IMR-90 (cell line): ENCODE measurements around the gene PTGDR. TPM values are rescaled to one million over a fixed set of nuclear protein-coding genes. Genes with fewer than 3 reads are reported as not detected.

ENCODE experiments used
- ATAC-seq: fragments of 200-7000 bp; cut with Tn5 transposase; 2 replicates; pipeline ENCODE4 v1.9.1; 2020; ENCODE audit warnings: low read depth, mild to moderate bottlenecking, moderate library complexity
- BruUV-seq: library from RNA; stranded (reverse); fragments of 400-500 nt; replicated peaks from 2 replicates; lab custom pipeline; 2021; lab: Mats Ljungman, UMichigan
- CTCF ChIA-PET: fragments of 300-600 bp; formaldehyde crosslinking; extraction: SDS; loops from one replicate; lab custom pipeline; 2021; ENCODE audit warnings: antibody characterized with exemption; lab: Yijun Ruan, JAX
- POLR2A ChIA-PET: fragments of 300-600 bp; sonication (Branson Sonifier 250); formaldehyde crosslinking; loops from one replicate; lab custom pipeline; 2022; ENCODE audit warnings: antibody characterized with exemption; ENCODE audit not compliant: unreplicated experiment; lab: Charles Lee
- DNase-seq: peaks from one replicate; pipeline ENCODE4 v3.0.0; 2013
- H2AFZ ChIP-seq: replicated peaks from 2 replicates; pipeline ENCODE3; 2013; ENCODE audit warnings: low read length, mild to moderate bottlenecking; ENCODE audit not compliant: poor library complexity
- H2AK5ac ChIP-seq: 2 replicates; pipeline ENCODE4 v1.6.1; 2013; ENCODE audit warnings: low read depth, low read length, inconsistent platforms
- H2AK9ac ChIP-seq: replicated peaks from 2 replicates; pipeline ENCODE3; 2013; ENCODE audit warnings: mild to moderate bottlenecking, low read depth, low read length, moderate library complexity; ENCODE audit not compliant: poor library complexity
- H2BK120ac ChIP-seq: 2 replicates; pipeline ENCODE4 v1.6.1; 2013; ENCODE audit warnings: low read depth, low read length, inconsistent platforms
- H2BK15ac ChIP-seq: 3 replicates; pipeline ENCODE4 v1.6.1; 2013; ENCODE audit warnings: low read depth, low read length, inconsistent platforms
- H2BK20ac ChIP-seq: 2 replicates; pipeline ENCODE4 v1.6.1; 2013; ENCODE audit warnings: low read depth, mild to moderate bottlenecking, inconsistent platforms, low read length, moderate library complexity
- H2BK5ac ChIP-seq: 2 replicates; pipeline ENCODE4 v1.6.1; 2013; ENCODE audit warnings: mild to moderate bottlenecking, low read depth, low read length, inconsistent platforms; ENCODE audit not compliant: poor library complexity, severe bottlenecking
- H3K14ac ChIP-seq: replicated peaks from 2 replicates; pipeline ENCODE4 v1.6.1; 2013; ENCODE audit warnings: low read depth, low read length, inconsistent platforms
- H3K18ac ChIP-seq: 2 replicates; pipeline ENCODE4 v1.6.1; 2013; ENCODE audit warnings: low read depth, low read length, control low read depth
- H3K23ac ChIP-seq: 2 replicates; pipeline ENCODE4 v1.6.1; 2013; ENCODE audit warnings: low read depth, low read length, inconsistent platforms
- H3K27ac ChIP-seq: 2 replicates; pipeline ENCODE4 v1.5.1; 2013; ENCODE audit warnings: mild to moderate bottlenecking, control low read depth, low read length; ENCODE audit not compliant: insufficient read depth
- H3K27me3 ChIP-seq: 2 replicates; pipeline ENCODE4 v1.6.1; 2013; ENCODE audit warnings: low read length; ENCODE audit not compliant: control insufficient read depth, insufficient read depth
- H3K36me3 ChIP-seq: 2 replicates; pipeline ENCODE4 v1.6.1; 2013; ENCODE audit warnings: low read length, mixed read lengths; ENCODE audit not compliant: control insufficient read depth, insufficient read depth
- H3K4ac ChIP-seq: 2 replicates; pipeline ENCODE4 v1.6.1; 2013; ENCODE audit warnings: low read depth, low read length, inconsistent platforms
- H3K4me1 ChIP-seq: 2 replicates; pipeline ENCODE4 v1.6.1; 2013; ENCODE audit warnings: low read length, mixed read lengths; ENCODE audit not compliant: control insufficient read depth, insufficient read depth
- H3K4me2 ChIP-seq: 2 replicates; pipeline ENCODE4 v1.6.1; 2013; ENCODE audit warnings: low read depth, mild to moderate bottlenecking, control low read depth, low read length, moderate library complexity
- H3K4me3 ChIP-seq: 2 replicates; pipeline ENCODE4 v1.5.1; 2013; ENCODE audit warnings: low read depth, mild to moderate bottlenecking, control low read depth, low read length, moderate library complexity; ENCODE audit not compliant: insufficient read depth
- H3K56ac ChIP-seq: 2 replicates; pipeline ENCODE4 v1.6.1; 2013; ENCODE audit warnings: low read length, inconsistent platforms; ENCODE audit not compliant: insufficient read depth; ENCODE audit errors: extremely low read depth
- H3K79me1 ChIP-seq, 2 experiments: 2 replicates each; pipeline ENCODE4 v1.6.1; 2013; ENCODE audit warnings: low read length in 2 of 2, inconsistent platforms in 1 of 2, low read depth in 1 of 2
- H3K9ac ChIP-seq: 2 replicates; pipeline ENCODE4 v1.6.1; 2013; ENCODE audit warnings: low read depth, low read length, control low read depth
- H3K9me1 ChIP-seq: 2 replicates; pipeline ENCODE4 v1.6.1; 2013; ENCODE audit warnings: low read length, inconsistent platforms; ENCODE audit not compliant: insufficient read depth
- H3K9me3 ChIP-seq: 2 replicates; pipeline ENCODE4 v1.6.1; 2013; ENCODE audit warnings: low read length; ENCODE audit not compliant: control insufficient read depth, insufficient read depth
- H4K20me1 ChIP-seq: 2 replicates; pipeline ENCODE4 v1.6.1; 2013; ENCODE audit warnings: low read length, inconsistent platforms; ENCODE audit not compliant: insufficient read depth
- H4K5ac ChIP-seq: 2 replicates; pipeline ENCODE4 v1.6.1; 2013; ENCODE audit warnings: mild to moderate bottlenecking, low read depth, low read length, control low read depth
- H4K8ac ChIP-seq, 2 experiments: 2 replicates each; pipeline ENCODE4 v1.6.1; 2013; ENCODE audit warnings: low read depth in 2 of 2, low read length in 2 of 2, control low read depth in 1 of 2, inconsistent platforms in 1 of 2
- H4K91ac ChIP-seq: 2 replicates; pipeline ENCODE4 v1.6.1; 2013; ENCODE audit warnings: low read depth, low read length, inconsistent platforms; ENCODE audit not compliant: insufficient read depth
- BHLHE40 ChIP-seq: fragments of 150-350 bp; IDR thresholded peaks from 2 replicates; pipeline ENCODE4 v1.6.1; 2016; ENCODE audit warnings: mild to moderate bottlenecking, low read depth, low read length
- CEBPB ChIP-seq: IDR thresholded peaks from 2 replicates; pipeline ENCODE4 v1.6.1; 2012; ENCODE audit warnings: low read depth, low read length, improper control_type of control experiment
- CTCF ChIP-seq: conservative IDR thresholded peaks from 2 replicates; pipeline ENCODE4 v1.5.1; 2012; ENCODE audit warnings: mild to moderate bottlenecking, low read depth, low read length, improper control_type of control experiment
- ELK1 ChIP-seq: fragments of 150-350 bp; IDR thresholded peaks from 2 replicates; pipeline ENCODE4 v1.6.1; 2016; ENCODE audit warnings: low read depth, mild to moderate bottlenecking, low read length, moderate library complexity, borderline replicate concordance
- FOS ChIP-seq: fragments of 150-350 bp; IDR thresholded peaks from 2 replicates; pipeline ENCODE4 v1.6.1; 2016; ENCODE audit warnings: low read depth, low read length
- MAZ ChIP-seq: IDR thresholded peaks from 2 replicates; pipeline ENCODE4 v1.6.1; 2012; ENCODE audit warnings: low read depth, mild to moderate bottlenecking, low read length, improper control_type of control experiment, moderate library complexity, borderline replicate concordance
- MXI1 ChIP-seq: IDR thresholded peaks from 2 replicates; pipeline ENCODE4 v1.6.1; 2012; ENCODE audit warnings: low read depth, mild to moderate bottlenecking, low read length, moderate library complexity, borderline replicate concordance
- POLR2A ChIP-seq: IDR thresholded peaks from 2 replicates; pipeline ENCODE4 v1.6.1; 2012; ENCODE audit warnings: mild to moderate bottlenecking, low read depth, low read length
- RAD21 ChIP-seq: IDR thresholded peaks from 2 replicates; pipeline ENCODE4 v1.6.1; 2012; ENCODE audit warnings: low read length, improper control_type of control experiment
- RFX5 ChIP-seq: IDR thresholded peaks from 2 replicates; pipeline ENCODE4 v1.8.0; 2012; ENCODE audit warnings: low read depth, mild to moderate bottlenecking, low read length, moderate library complexity
- SMC3 ChIP-seq: fragments of 150-350 bp; IDR thresholded peaks from 2 replicates; pipeline ENCODE4 v1.6.1; 2016; ENCODE audit warnings: low read depth, mild to moderate bottlenecking, antibody characterized with exemption, low read length, moderate library complexity
- WGBS, 2 experiments: methylation state at CpG; one replicate each; pipeline versions ENCODE4 v1.1.5 to v1.1.7; 2013; ENCODE audit warnings: missing lambda C conversion rate in 2 of 2; ENCODE audit not compliant: insufficient read length in 1 of 2; ENCODE audit errors: extremely low coverage in 2 of 2; 5-methylcytosine and 5-hydroxymethylcytosine counted together
- dilution Hi-C: fragments of 300-500 bp; cut with HindIII; formaldehyde crosslinking; loops from one replicate; pipeline ENCODE4 v1.14.3; 2018; ENCODE audit warnings: low sequenced_read_pairs; ENCODE audit not compliant: unreplicated experiment
- in situ Hi-C: fragments of 300-500 bp; cut with MboI; formaldehyde crosslinking; loops from 3 replicates; pipeline ENCODE4 v1.14.3; 2019; ENCODE audit warnings: low sequenced_read_pairs, inconsistent platforms, mixed read lengths
- intact Hi-C: fragments of 100-400 bp; cut with micrococcal nuclease; formaldehyde crosslinking; loops from 2 replicates; pipeline ENCODE4 v1.10.0; 2022
- polyA plus RNA-seq, 3 experiments: library from polyadenylated mRNA; depleted of rRNA; stranded (reverse); fragments of >200 nt; gene quantifications; 2 replicates each; pipeline ENCODE4 v1.2.3, GENCODE V29; 2012; ENCODE audit warnings: low replicate concordance in 1 of 3
- total RNA-seq: library from RNA; depleted of rRNA; stranded (reverse); fragments of >200 nt; gene quantifications from 2 replicates; pipeline ENCODE4 v1.2.3, GENCODE V29; 2012

Gene PTGDR
- total and polyA plus RNA-seq, 2 of the 4 experiments (the other 2 are of a cell fraction) = not detected

GRCh38 chr14:52220924-52221811 lies 46.3 kb upstream of the PTGDR start (continued):
- TF ChIP-seq ELK1 (no peak), SMC3 (no peak), RFX5 (no peak)

- no peak overlapping the region for H3K27ac ChIP-seq
- no TSS peak for BruUV-seq
- 84% methylated on average over 7 of the region's 9 CpGs; no CpG with 5 or more reads in 1 of the 2 experiments for WGBS, 2 experiments
- no peaks in the 10 kb centered on the region for H4K20me1 ChIP-seq
- no peak overlapping the region for H2BK20ac ChIP-seq
- H3K56ac ChIP-seq = no peak overlapping the region
- H4K91ac ChIP-seq = no peak overlapping the region
- H3K9ac ChIP-seq = no peak overlapping the region
- H4K5ac ChIP-seq = no peak overlapping the region
- no peak overlapping the region for H3K4ac ChIP-seq
- no peak overlapping the region for H3K4me3 ChIP-seq
- H3K23ac ChIP-seq = no peak overlapping the region
- dilution Hi-C loops = no loop called here
- no peak overlapping the region for H2AK9ac ChIP-seq
- POLR2A ChIA-PET = no interaction called here
- H3K18ac ChIP-seq = no peak overlapping the region
- DNase-seq = no peak
- H3K9me1 ChIP-seq = no peaks in the 10 kb centered on the region
- H4K8ac ChIP-seq = no peak overlapping the region
- H3K27me3 ChIP-seq = peaks cover 4% of the 10 kb centered on the region
- no peak overlapping the region for H2BK15ac ChIP-seq
- H2BK120ac ChIP-seq = no peak overlapping the region
- H2AK5ac ChIP-seq = no peak overlapping the region
- H2BK5ac ChIP-seq = no peak overlapping the region
- H3K36me3 ChIP-seq = no peaks in the 10 kb centered on the region
- peak overlapping the region; percentile 54 for H2AFZ ChIP-seq
- no peak overlapping the region for H3K14ac ChIP-seq
- intact Hi-C loops = no loop called here
- H3K4me1 ChIP-seq = peaks cover 3% of the 10 kb centered on the region; the same call in 1 of the 2 replicates
- no peaks in the 10 kb centered on the region for H3K79me1 ChIP-seq
- in situ Hi-C loops = no loop called here
- no peak overlapping the region for H3K4me2 ChIP-seq
- CTCF ChIA-PET = interaction anchor here (0.7 kb wide), 1 partner anchor 1501 kb away, joined by 3 read pairs; no protein-coding TSS in a partner anchor
- no peaks in the 10 kb centered on the region for H3K9me3 ChIP-seq
- no peak for ATAC-seq
- TF ChIP-seq BHLHE40 (no peak), POLR2A (no peak), ELK1 (no peak), RAD21 (no peak), SMC3 (no peak), CEBPB (no peak), MXI1 (no peak), MAZ (no peak), CTCF (no peak), RFX5 (no peak), FOS (no peak)
Observed at GRCh38 chr14:52222901-52223300, 44.6 kb upstream of the PTGDR start.
